H1 (cell line): ENCODE measurements around the gene CEP68.

ENCODE experiments used
- CBX5 ChIP-seq: fragments of 300-800, 300-1000 bp; sonication (generic); IDR thresholded peaks from 2 replicates; pipeline ENCODE4 v1.7.1; 2016; ENCODE audit warnings: antibody characterized with exemption, low read length, low read depth
- CTCF ChIP-seq, 3 experiments: IDR thresholded peaks; 1 replicate in 2 of 3; 2 replicates in 1 of 3; pipeline versions ENCODE4 v1.5.1 to v1.6.1; 2011; ENCODE audit warnings: low read length in 3 of 3, mild to moderate bottlenecking in 3 of 3, inconsistent platforms in 2 of 3, low read depth in 1 of 3, moderate library complexity in 1 of 3; ENCODE audit not compliant: insufficient read depth in 1 of 3; ENCODE audit errors: control extremely low read depth in 1 of 3
- NRF1 ChIP-seq: IDR thresholded peaks from 2 replicates; pipeline ENCODE4 v1.6.1; 2011; ENCODE audit warnings: mild to moderate bottlenecking, low read depth, low read length, improper control_type of control experiment
- YY1 ChIP-seq: IDR thresholded peaks from 2 replicates; pipeline ENCODE4 v1.6.1; 2011; ENCODE audit warnings: low read depth, mild to moderate bottlenecking, low read length
- ZNF274 ChIP-seq: IDR thresholded peaks from 2 replicates; pipeline ENCODE4 v1.7.0; 2012; ENCODE audit warnings: low read length, borderline replicate concordance; ENCODE audit errors: extremely low read depth

GRCh38 chr2:65033178-65033577 lies 23.0 kb upstream of the CEP68 start:
- TF ChIP-seq ZNF274 (no peak), YY1 (no peak), CTCF (IDR thresholded peaks at IDR 0.05; ENCODE audit: control extremely low read depth in 1 of 3, insufficient read depth in 1 of 3, low read depth in 1 of 3, low read length in 3 of 3) (no peak), NRF1 (no peak), CBX5 (no peak)
